ENCODE data around the gene CSGALNACT2.
"Not testable (repeated sequence)": the region's sequence is repeated elsewhere in the genome, so short reads cannot be mapped to it uniquely, and the experiment has no call there.

The CSGALNACT2 gene

GRCh38 chr10:43218206-43218950, 80.1 kb downstream of the CSGALNACT2 start:
- Histone ChIP-seq H3K36me3 (ENCODE audit: control insufficient read depth, low read depth, low read length) (no peaks in the 10 kb centered on the region), H3K27ac (ENCODE audit: low read length) (no peak overlapping the region), H3K9me3 (ENCODE audit: control insufficient read depth, low read depth, low read length) (no peaks in the 10 kb centered on the region), H3K4me3 (ENCODE audit: low read length) (no peak overlapping the region), H3K4me1 (ENCODE audit: control insufficient read depth, low read depth, low read length) (no peaks in the 10 kb centered on the region), H3K27me3 (ENCODE audit: control insufficient read depth, insufficient read depth, low read length) (no peaks in the 10 kb centered on the region), H3K9ac (ENCODE audit: low read length) (no peak overlapping the region)

GRCh38 chr10:43218951-43219837, 80.9 kb downstream of the CSGALNACT2 start:
- Histone ChIP-seq H3K27ac (ENCODE audit: low read length) (no peak overlapping the region), H3K4me3 (ENCODE audit: low read length) (no peak overlapping the region), H3K4me1 (ENCODE audit: control insufficient read depth, low read depth, low read length) (no peaks in the 10 kb centered on the region), H3K9me3 (ENCODE audit: control insufficient read depth, low read depth, low read length) (no peaks in the 10 kb centered on the region), H3K36me3 (ENCODE audit: control insufficient read depth, low read depth, low read length) (no peaks in the 10 kb centered on the region), H3K27me3 (ENCODE audit: control insufficient read depth, insufficient read depth, low read length) (no peaks in the 10 kb centered on the region), H3K9ac (ENCODE audit: low read length) (no peak overlapping the region)

GRCh38 chr10:43219848-43220247, 81.6 kb downstream of the CSGALNACT2 start:
- no peak overlapping the region for H3K27ac ChIP-seq (ENCODE audit: low read length)
- H3K4me3 ChIP-seq (ENCODE audit: low read length): no peak overlapping the region
- no peaks in the 10 kb centered on the region for H3K4me1 ChIP-seq (ENCODE audit: control insufficient read depth, low read depth, low read length)
- no peaks in the 10 kb centered on the region for H3K27me3 ChIP-seq (ENCODE audit: control insufficient read depth, insufficient read depth, low read length)
- H3K9me3 ChIP-seq (ENCODE audit: control insufficient read depth, low read depth, low read length): no peaks in the 10 kb centered on the region
- H3K9ac ChIP-seq (ENCODE audit: low read length): no peak overlapping the region
- H3K36me3 ChIP-seq (ENCODE audit: control insufficient read depth, low read depth, low read length): no peaks in the 10 kb centered on the region

- H3K27me3 ChIP-seq (ENCODE audit: control insufficient read depth, insufficient read depth, low read length); H3K36me3 ChIP-seq (ENCODE audit: control insufficient read depth, low read depth, low read length); H3K4me1 ChIP-seq (ENCODE audit: control insufficient read depth, low read depth, low read length); H3K9ac ChIP-seq (ENCODE audit: low read length); H3K9me3 ChIP-seq (ENCODE audit: control insufficient read depth, low read depth, low read length); H3K27ac ChIP-seq (ENCODE audit: low read length); H3K4me3 ChIP-seq (ENCODE audit: low read length): not testable (repeated sequence)
These were observed 82.0 kb downstream of the CSGALNACT2 start for GRCh38 chr10:43220251-43220650.

GRCh38 chr10:43220657-43221418, 82.6 kb downstream of the CSGALNACT2 start:
- Histone ChIP-seq H3K9ac (ENCODE audit: low read length) (no peak overlapping the region), H3K36me3 (ENCODE audit: control insufficient read depth, low read depth, low read length) (no peaks in the 10 kb centered on the region), H3K9me3 (ENCODE audit: control insufficient read depth, low read depth, low read length) (no peaks in the 10 kb centered on the region), H3K4me1 (ENCODE audit: control insufficient read depth, low read depth, low read length) (no peaks in the 10 kb centered on the region), H3K4me3 (ENCODE audit: low read length) (no peak overlapping the region), H3K27ac (ENCODE audit: low read length) (no peak overlapping the region), H3K27me3 (ENCODE audit: control insufficient read depth, insufficient read depth, low read length) (no peaks in the 10 kb centered on the region)

GRCh38 chr10:43221419-43222209, 83.4 kb downstream of the CSGALNACT2 start:
- H3K9ac ChIP-seq (ENCODE audit: low read length): no peak overlapping the region
- H3K27me3 ChIP-seq (ENCODE audit: control insufficient read depth, insufficient read depth, low read length): no peaks in the 10 kb centered on the region
- no peaks in the 10 kb centered on the region for H3K9me3 ChIP-seq (ENCODE audit: control insufficient read depth, low read depth, low read length)
- no peaks in the 10 kb centered on the region for H3K4me1 ChIP-seq (ENCODE audit: control insufficient read depth, low read depth, low read length)
- H3K4me3 ChIP-seq (ENCODE audit: low read length): no peak overlapping the region
- no peak overlapping the region for H3K27ac ChIP-seq (ENCODE audit: low read length)
- H3K36me3 ChIP-seq (ENCODE audit: control insufficient read depth, low read depth, low read length): no peaks in the 10 kb centered on the region

- no peaks in the 10 kb centered on the region for H3K36me3 ChIP-seq (ENCODE audit: control insufficient read depth, low read depth, low read length)
- no peaks in the 10 kb centered on the region for H3K9me3 ChIP-seq (ENCODE audit: control insufficient read depth, low read depth, low read length)
- H3K27ac ChIP-seq (ENCODE audit: low read length): no peak overlapping the region
- H3K27me3 ChIP-seq (ENCODE audit: control insufficient read depth, insufficient read depth, low read length): peaks cover 4% of the 10 kb centered on the region
- no peaks in the 10 kb centered on the region for H3K4me1 ChIP-seq (ENCODE audit: control insufficient read depth, low read depth, low read length)
- no peak overlapping the region for H3K4me3 ChIP-seq (ENCODE audit: low read length)
- H3K9ac ChIP-seq (ENCODE audit: low read length): no peak overlapping the region
These were observed 84.0 kb downstream of the CSGALNACT2 start for GRCh38 chr10:43222210-43222720.

- H3K4me3 ChIP-seq (ENCODE audit: low read length): no peak overlapping the region
- H3K4me1 ChIP-seq (ENCODE audit: control insufficient read depth, low read depth, low read length): no peaks in the 10 kb centered on the region
- no peak overlapping the region for H3K27ac ChIP-seq (ENCODE audit: low read length)
- no peak overlapping the region for H3K9ac ChIP-seq (ENCODE audit: low read length)
- peaks cover 12% of the 10 kb centered on the region for H3K27me3 ChIP-seq (ENCODE audit: control insufficient read depth, insufficient read depth, low read length)
- no peaks in the 10 kb centered on the region for H3K36me3 ChIP-seq (ENCODE audit: control insufficient read depth, low read depth, low read length)
- H3K9me3 ChIP-seq (ENCODE audit: control insufficient read depth, low read depth, low read length): no peaks in the 10 kb centered on the region
These were observed 84.8 kb downstream of the CSGALNACT2 start for GRCh38 chr10:43223056-43223455.

- Histone ChIP-seq H3K27ac (ENCODE audit: low read length) (no peak overlapping the region), H3K27me3 (ENCODE audit: control insufficient read depth, insufficient read depth, low read length) (peaks cover 24% of the 10 kb centered on the region)
These were observed 86.1 kb downstream of the CSGALNACT2 start for GRCh38 chr10:43224321-43224720.

GRCh38 chr10:43225004-43225786, 87.0 kb downstream of the CSGALNACT2 start:
- no peaks in the 10 kb centered on the region for H3K4me1 ChIP-seq (ENCODE audit: control insufficient read depth, low read depth, low read length)
- H3K36me3 ChIP-seq (ENCODE audit: control insufficient read depth, low read depth, low read length): no peaks in the 10 kb centered on the region
- peaks cover 33% of the 10 kb centered on the region for H3K27me3 ChIP-seq (ENCODE audit: control insufficient read depth, insufficient read depth, low read length)
- H3K27ac ChIP-seq (ENCODE audit: low read length): no peak overlapping the region
- H3K9ac ChIP-seq (ENCODE audit: low read length): no peak overlapping the region
- no peak overlapping the region for H3K4me3 ChIP-seq (ENCODE audit: low read length)
- H3K9me3 ChIP-seq (ENCODE audit: control insufficient read depth, low read depth, low read length): no peaks in the 10 kb centered on the region

More at GRCh38 chr10:43224321-43224720, 86.1 kb downstream of the CSGALNACT2 start:
- Histone ChIP-seq H3K4me1 (ENCODE audit: control insufficient read depth, low read depth, low read length) (no peaks in the 10 kb centered on the region), H3K9me3 (ENCODE audit: control insufficient read depth, low read depth, low read length) (no peaks in the 10 kb centered on the region), H3K9ac (ENCODE audit: low read length) (no peak overlapping the region), H3K4me3 (ENCODE audit: low read length) (no peak overlapping the region), H3K36me3 (ENCODE audit: control insufficient read depth, low read depth, low read length) (no peaks in the 10 kb centered on the region)
